Measurements from ENCODE around the gene CLEC4G.
"Not testable (repeated sequence)": the region's sequence is repeated elsewhere in the genome, so short reads cannot be mapped to it uniquely, and the experiment has no call there.

The CLEC4G gene

GRCh38 chr19:7746306-7746705 lies 14.4 kb upstream of the CLEC4G start:
- DNase-seq: not testable (repeated sequence)

GRCh38 chr19:7744871-7745650 lies 13.2 kb upstream of the CLEC4G start:
- no peak for DNase-seq

GRCh38 chr19:7744199-7744786 lies 12.4 kb upstream of the CLEC4G start:
- DNase-seq: no peak

GRCh38 chr19:7743425-7743841 lies 11.5 kb upstream of the CLEC4G start:
- DNase-seq: no peak

- DNase-seq: no peak
Observed at GRCh38 chr19:7742991-7743390, 11.1 kb upstream of the CLEC4G start.

GRCh38 chr19:7742575-7742974 lies 10.7 kb upstream of the CLEC4G start:
- DNase-seq: no peak

GRCh38 chr19:7740682-7741054 lies 8.8 kb upstream of the CLEC4G start:
- no peak for DNase-seq

GRCh38 chr19:7739801-7740681 lies 8.1 kb upstream of the CLEC4G start:
- no peak for DNase-seq

GRCh38 chr19:7739211-7739755 lies 7.4 kb upstream of the CLEC4G start:
- no peak for DNase-seq

GRCh38 chr19:7738023-7738422 lies 6.1 kb upstream of the CLEC4G start:
- DNase-seq: no peak

- DNase-seq: no peak
Observed at GRCh38 chr19:7737215-7737614, 5.3 kb upstream of the CLEC4G start.

GRCh38 chr19:7736148-7736547 lies 4.2 kb upstream of the CLEC4G start:
- no peak for DNase-seq

GRCh38 chr19:7734220-7735203 lies 2.6 kb upstream of the CLEC4G start:
- no peak for DNase-seq

GRCh38 chr19:7733376-7733775 lies 1.5 kb upstream of the CLEC4G start:
- no peak for DNase-seq

- no peak for DNase-seq
Observed at GRCh38 chr19:7731615-7732014, 295 bp downstream of the CLEC4G start.

GRCh38 chr19:7731218-7731595 lies 703 bp downstream of the CLEC4G start:
- no peak for DNase-seq

GRCh38 chr19:7730286-7731217 lies 1.4 kb downstream of the CLEC4G start:
- DNase-seq: no peak

GRCh38 chr19:7729831-7730285 lies 2.1 kb downstream of the CLEC4G start:
- DNase-seq: no peak

- no peak for DNase-seq
Observed at GRCh38 chr19:7729211-7729610, 2.7 kb downstream of the CLEC4G start.

- no peak for DNase-seq
Observed at GRCh38 chr19:7725791-7726190, 6.1 kb downstream of the CLEC4G start.

- peak; percentile 19 for DNase-seq
Observed at GRCh38 chr19:7722231-7722651, 9.7 kb downstream of the CLEC4G start.

All from NCI-H510A treated with DMSO at 0.1 percent for 48 hours (cell line).